MV-4-11 (cell line): ENCODE measurements around the gene LSM7.
"Not testable (repeated sequence)": the region's sequence is repeated elsewhere in the genome, so short reads cannot be mapped to it uniquely, and the experiment has no call there.

Source experiments
- DNase-seq: peaks from one replicate; lab custom pipeline; 2025; lab: John Stamatoyannopoulos, UW

The LSM7 gene

GRCh38 chr19:2355168-2356035 lies 27.0 kb upstream of the LSM7 start:
- DNase-seq = no peak

DNA sequence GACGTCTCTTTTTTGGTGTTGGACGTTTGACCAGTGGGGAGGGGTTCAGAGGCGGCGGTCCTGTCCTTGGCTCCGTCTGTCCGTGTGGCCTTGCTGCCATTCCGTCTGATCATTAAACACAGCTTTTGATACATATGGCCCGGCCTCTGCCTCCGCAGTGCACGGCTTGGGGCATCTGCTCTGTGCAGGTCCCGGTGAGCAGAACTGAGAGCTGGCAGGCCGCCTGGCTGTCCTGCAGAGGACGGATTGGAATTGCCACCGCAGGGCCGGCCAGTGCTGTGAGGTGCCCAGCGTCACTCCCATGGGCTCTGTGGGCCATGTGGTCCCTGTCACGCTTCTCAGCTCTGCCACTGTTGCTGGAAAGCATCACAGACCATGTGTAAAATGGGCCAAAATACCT lies 26.3 kb upstream of the LSM7 start:
- no peak for DNase-seq

GRCh38 chr19:2353887-2354592 lies 25.7 kb upstream of the LSM7 start:
- DNase-seq = no peak

- DNase-seq = no peak
These were observed 24.9 kb upstream of the LSM7 start for GRCh38 chr19:2353159-2353886.

GRCh38 chr19:2352121-2352520 lies 23.7 kb upstream of the LSM7 start:
- DNase-seq = no peak

DNA sequence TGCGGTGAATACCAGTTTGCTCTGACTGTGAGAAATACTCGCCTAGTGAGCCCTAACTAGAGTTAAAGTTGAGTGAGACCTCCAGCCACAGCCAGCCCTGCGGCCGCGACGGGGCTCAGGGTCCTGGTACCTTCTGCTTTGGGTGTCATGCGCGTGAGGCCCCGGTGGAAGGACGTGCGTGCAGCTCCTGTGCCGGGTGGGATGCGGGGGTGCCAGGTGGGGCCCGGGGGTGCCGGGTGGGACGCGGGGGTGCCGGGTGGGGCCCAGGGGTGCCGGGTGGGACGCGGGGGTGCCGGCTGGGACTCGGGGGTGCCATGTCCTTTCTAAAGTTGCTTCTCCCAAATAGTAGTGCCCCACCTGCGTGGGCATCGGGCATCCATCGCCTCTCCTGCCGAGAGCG lies 23.2 kb upstream of the LSM7 start:
- no peak for DNase-seq

DNA sequence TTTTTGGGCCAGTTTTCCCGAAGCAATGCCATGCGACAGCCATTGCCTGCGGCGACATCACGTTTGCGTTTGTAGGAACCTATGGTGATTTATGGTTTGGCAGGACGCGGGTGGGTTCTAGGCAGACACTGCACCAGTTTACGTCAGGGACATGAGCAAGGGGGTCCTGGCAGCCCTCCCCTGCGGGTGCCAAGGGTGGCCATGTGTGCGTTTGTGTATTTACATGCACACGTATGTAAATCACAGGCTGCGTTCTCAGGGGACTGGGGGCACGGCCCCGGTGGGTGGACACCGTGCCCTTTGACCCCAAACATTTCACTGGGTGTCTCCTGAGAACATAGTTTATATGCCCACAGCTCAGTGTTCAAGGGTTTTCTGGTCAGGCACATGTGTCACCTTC lies 22.3 kb upstream of the LSM7 start:
- no peak for DNase-seq

DNA sequence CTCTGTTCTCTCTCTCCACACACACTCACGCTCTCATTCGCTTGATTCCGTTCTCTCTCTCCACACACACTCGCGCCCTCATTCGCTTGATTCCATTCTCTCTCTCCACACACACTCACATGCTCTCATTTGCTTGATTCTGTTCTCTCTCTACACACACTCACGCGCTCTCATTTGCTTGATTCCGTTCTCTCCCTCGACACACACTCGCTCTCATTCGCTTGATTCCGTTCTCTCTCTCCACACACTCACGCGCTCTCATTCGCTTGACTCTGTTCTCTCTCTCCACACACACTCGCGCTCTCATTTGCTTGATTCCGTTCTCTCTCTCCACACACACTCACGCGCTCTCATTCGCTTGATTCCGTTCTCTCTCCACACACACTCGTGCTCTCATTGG lies 21.4 kb upstream of the LSM7 start:
- DNase-seq = not testable (repeated sequence)

GRCh38 chr19:2345794-2346663 lies 17.6 kb upstream of the LSM7 start:
- DNase-seq = no peak

GRCh38 chr19:2345076-2345475 lies 16.7 kb upstream of the LSM7 start:
- no peak for DNase-seq

DNA sequence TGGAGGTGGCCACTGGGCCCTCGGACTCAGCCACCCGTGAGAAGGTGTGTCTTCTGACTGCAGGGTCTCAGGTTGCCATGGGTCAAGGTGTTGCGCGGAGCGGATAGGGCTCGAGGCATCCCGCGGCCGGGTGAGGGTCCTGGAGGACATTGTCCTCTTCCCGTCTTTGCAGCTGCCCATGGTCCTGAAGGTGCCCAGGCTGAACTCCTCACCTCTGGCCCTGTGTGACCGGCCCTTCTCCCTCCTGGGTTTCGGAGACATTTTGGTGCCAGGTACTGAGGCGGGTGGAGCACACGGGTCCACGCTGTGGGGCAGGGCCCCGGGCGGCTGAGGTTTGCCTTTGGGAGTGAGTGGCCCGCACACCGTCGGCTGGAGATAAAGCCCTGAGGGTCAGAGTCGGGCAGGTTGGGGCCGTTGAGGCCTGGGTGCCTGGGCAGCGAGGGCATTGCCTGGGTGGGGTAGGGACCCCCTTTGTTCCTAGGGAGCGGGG lies 16.0 kb upstream of the LSM7 start:
- no peak for DNase-seq

DNA sequence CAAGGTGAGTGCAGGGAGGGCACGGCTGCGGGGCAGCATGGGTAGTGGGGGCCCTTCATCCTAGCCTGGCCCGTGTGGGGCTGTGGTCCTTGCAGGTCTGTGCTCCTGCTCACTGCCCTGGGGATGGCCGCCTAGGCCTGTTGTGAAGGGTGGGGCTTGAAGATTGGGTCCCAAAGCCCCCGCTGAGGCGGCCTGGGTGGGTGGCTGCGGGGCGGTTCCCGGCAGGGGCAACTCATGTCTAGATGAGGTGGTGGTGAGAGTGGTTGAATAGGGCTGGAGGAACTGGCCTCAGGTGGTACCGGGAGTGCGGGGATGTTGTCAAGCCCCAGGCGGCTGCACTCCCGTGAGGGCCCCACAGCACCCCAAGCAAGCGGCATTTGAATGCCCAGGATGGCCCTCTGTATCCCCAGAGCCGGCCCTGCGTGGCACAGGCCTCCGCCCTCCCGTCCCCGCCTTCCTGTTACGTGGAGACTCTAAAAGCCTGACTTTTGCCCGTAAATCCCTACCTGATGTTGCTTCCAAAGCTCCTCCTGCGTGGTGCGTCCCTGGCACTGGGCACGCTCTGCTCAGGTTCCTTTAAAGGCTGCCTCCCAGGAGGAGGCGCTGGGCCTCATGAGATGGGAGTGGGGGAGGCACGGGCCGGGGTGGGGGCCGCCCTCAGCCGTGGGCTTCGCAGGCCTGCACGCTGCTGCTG lies 15.1 kb upstream of the LSM7 start:
- no peak for DNase-seq

DNA sequence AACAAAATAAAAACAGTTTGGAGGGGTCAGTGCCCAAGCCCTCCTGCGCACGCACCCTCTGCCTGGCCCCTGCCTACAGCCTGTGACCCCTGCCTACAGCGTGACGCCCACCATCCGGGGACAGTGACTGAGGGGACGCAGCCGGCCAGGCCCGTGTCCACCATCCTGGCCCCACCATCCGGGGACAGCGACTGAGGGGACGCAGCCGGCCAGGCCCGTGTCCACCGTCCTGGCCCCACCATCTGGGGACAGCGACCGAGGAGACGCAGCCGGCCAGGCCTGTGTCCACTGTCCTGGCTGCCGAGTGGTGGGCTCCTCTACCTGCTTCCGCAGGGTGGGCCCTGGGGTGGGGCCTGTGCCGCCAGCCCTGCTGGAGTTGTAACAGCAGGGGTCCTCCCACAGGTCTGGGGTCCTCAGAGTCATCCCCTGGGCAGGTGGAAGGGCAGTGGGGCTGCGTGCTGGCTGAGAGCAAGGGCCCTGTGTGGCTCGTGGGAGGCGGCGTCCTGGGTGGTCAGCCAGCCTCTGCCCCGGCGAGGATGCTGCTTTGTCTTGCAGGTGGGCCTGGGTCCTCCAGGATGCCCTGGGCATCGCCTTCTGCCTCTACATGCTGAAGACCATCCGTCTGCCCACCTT lies 14.4 kb upstream of the LSM7 start:
- DNase-seq = no peak

- DNase-seq = no peak
These were observed 13.6 kb upstream of the LSM7 start for GRCh38 chr19:2341982-2342381.

DNA sequence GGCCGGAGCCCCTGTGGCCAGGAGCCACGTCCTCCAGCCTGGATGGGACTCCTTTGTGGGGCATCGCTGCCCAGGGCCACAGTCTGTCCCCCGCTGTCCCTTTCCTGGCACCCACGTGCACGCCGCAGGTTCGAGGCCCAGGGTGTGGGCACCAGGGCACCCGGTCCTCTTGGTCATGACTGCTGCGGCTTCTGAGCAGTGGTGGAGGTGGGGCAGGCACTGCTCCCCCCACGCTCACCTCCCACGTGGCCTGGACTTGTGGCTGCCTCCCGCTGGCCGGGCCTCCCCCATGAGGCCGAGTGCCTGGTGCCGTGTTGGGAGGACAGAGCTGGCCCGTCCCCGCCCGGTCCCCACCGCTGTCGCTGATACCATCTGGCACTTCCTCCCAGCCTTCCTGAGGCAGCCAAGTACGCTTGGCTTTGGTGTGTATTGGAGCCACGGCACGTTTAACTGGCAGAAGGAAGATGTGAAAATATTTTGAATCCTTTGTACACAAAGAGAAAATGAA lies 12.9 kb upstream of the LSM7 start:
- DNase-seq = no peak

GRCh38 chr19:2340496-2341243 lies 12.3 kb upstream of the LSM7 start:
- no peak for DNase-seq

- no peak for DNase-seq
These were observed 11.4 kb upstream of the LSM7 start for GRCh38 chr19:2339644-2340310.

- no peak for DNase-seq
These were observed 10.6 kb upstream of the LSM7 start for GRCh38 chr19:2338751-2339643.
